ENCODE measurements around the gene PRKAG2. TPM values are rescaled to one million over a fixed set of nuclear protein-coding genes. Genes with fewer than 3 reads are reported as not detected.
A peak's percentile ranks its signal among the peaks of the same experiment; 100 is the strongest.

PRKAG2 gene
- total and polyA plus RNA-seq, 12 donors = 3.8 to 17.3 (median 10.9) TPM

- no peak for TF ChIP-seq POLR2A (IDR thresholded peaks at IDR 0.05)
- TF ChIP-seq, protein P1, sequence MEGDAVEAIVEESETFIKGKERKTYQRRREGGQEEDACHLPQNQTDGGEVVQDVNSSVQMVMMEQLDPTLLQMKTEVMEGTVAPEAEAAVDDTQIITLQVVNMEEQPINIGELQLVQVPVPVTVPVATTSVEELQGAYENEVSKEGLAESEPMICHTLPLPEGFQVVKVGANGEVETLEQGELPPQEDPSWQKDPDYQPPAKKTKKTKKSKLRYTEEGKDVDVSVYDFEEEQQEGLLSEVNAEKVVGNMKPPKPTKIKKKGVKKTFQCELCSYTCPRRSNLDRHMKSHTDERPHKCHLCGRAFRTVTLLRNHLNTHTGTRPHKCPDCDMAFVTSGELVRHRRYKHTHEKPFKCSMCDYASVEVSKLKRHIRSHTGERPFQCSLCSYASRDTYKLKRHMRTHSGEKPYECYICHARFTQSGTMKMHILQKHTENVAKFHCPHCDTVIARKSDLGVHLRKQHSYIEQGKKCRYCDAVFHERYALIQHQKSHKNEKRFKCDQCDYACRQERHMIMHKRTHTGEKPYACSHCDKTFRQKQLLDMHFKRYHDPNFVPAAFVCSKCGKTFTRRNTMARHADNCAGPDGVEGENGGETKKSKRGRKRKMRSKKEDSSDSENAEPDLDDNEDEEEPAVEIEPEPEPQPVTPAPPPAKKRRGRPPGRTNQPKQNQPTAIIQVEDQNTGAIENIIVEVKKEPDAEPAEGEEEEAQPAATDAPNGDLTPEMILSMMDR (IDR thresholded peaks at IDR 0.05) = no peak
- intact Hi-C loops (cut with DNase I) = loop anchor here (10.0 kb wide), 2 partner anchors 115 to 125 kb away; no protein-coding TSS in a partner anchor
- no peaks in the 10 kb centered on the region for H3K36me3 ChIP-seq (replicated peaks in 1 of 2)
Observed at GRCh38 chr7:151629713-151630272, 247.1 kb downstream of the PRKAG2 start.

DNA sequence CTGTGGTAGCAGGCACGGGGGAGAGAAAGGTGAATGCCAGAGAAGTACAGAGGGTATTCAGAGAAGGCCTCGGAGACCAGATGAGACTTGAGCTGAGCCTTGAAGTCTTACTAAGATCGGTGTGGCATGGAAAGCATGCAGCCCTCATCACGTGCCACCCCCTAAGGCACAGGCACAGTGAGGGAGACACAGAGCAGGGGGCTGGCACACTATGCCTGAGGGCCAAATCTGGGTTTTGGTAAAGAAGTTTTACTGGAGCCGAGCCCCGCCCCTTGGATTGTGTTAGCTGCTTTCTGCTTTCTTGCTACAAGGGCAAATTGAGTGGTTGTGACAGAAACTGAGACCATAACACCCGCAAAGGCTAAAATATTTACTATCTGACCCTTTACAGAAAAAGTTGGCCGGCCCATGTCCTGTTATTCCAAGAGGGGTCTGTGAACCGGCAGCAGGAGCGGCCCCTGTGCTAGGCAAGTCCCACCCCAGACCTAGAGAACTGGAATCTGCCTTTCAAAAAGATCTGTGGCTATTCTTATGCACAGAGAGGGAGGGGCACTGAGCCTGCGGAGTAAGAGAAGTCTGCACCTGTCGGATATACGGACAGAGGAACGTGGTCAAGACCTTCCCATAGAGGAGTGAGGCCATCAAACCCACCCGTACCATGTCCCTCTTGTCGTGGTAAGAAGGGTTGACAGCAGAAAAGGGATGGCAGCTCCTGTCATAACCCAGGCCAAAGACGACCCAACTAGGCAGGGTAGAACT is 247.9 kb downstream of the PRKAG2 start:
- no peak overlapping the region for H3K4me3 ChIP-seq
- H3K27me3 ChIP-seq = no peaks in the 10 kb centered on the region
- no peak overlapping the region for H3K27ac ChIP-seq
- H3K36me3 ChIP-seq (replicated peaks in 1 of 2) = no peaks in the 10 kb centered on the region
- WGBS, 4 donors = 89 to 94% (median 93%) methylated on average over 17 of the region's 17 CpGs
- peaks cover 0 to 9% of the 10 kb centered on the region in 2 donors for H3K4me1 ChIP-seq (replicated peaks in 1 of 2)
- TF ChIP-seq, protein P1 (IDR thresholded peaks at IDR 0.05) = no peak
- TF ChIP-seq POLR2A (IDR thresholded peaks at IDR 0.05) = no peak
- DNase-seq = peak in 1 of 7 donors; percentile 31
- intact Hi-C loops (cut with DNase I) = loop anchor here in 1 of 2 donors (10.0 kb wide), 1 partner anchor 126 kb away; no protein-coding TSS in a partner anchor
- peaks cover 0 to 4% (median 0%) of the 10 kb centered on the region in 3 donors for H3K9me3 ChIP-seq (replicated peaks in 1 of 3)

More at GRCh38 chr7:151629713-151630272, 247.1 kb downstream of the PRKAG2 start:
- H3K9me3 ChIP-seq (replicated peaks in 1 of 3) = peaks cover 0 to 4% (median 0%) of the 10 kb centered on the region in 3 donors
- H3K4me3 ChIP-seq = no peak overlapping the region
- H3K27me3 ChIP-seq = no peaks in the 10 kb centered on the region
- H3K4me1 ChIP-seq (replicated peaks in 1 of 2) = peaks cover 0 to 9% of the 10 kb centered on the region in 2 donors
- 89 to 96% (median 92%) methylated on average over 8 of the region's 8 CpGs for WGBS, 4 donors
- DNase-seq = no peak
- no peak overlapping the region for H3K27ac ChIP-seq

DNA sequence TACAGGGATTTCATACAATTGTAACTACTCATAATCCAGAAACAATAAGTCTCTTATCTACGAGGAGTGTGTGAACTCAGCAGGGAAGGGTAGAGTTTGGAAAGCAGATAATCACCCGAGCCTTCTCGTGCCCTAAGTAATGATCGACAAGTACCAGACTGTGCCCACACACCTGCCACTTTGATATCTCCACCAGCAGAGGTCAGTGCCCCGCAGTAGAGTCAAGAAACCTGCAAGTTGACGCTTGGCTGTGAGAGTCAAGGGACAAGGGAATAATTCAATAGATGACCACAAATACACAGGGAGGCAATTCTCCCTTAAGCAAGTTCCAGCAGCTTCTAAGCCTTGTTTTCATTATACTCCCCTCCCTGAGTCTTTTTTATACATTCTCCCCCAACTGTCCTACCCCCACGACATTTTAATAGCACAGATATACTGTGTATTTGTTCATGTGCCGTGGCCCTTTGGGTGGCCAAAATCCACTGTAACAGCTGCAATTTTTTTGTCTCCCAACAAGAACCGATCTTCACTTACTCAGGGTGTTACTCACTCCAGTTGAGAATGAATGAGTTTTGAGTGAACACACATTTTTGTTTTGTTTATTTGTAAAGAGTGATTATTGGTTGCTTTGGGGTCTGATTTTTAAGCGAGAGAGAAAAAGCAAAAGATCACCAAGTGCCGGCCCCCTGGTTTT is 250.3 kb downstream of the PRKAG2 start:
- 83 to 90% (median 87%) methylated on average over 11 of the region's 11 CpGs for WGBS, 4 donors
- Histone ChIP-seq H3K27ac (no peak overlapping the region), H3K4me3 (no peak overlapping the region), H3K36me3 (replicated peaks in 1 of 2) (no peaks in the 10 kb centered on the region), H3K4me1 (replicated peaks in 1 of 2) (peaks cover 0 to 9% of the 10 kb centered on the region in 2 donors), H3K9me3 (replicated peaks in 1 of 3) (no peaks in the 10 kb centered on the region), H3K27me3 (no peaks in the 10 kb centered on the region)
- intact Hi-C loops (cut with DNase I) = loop anchor here in 1 of 2 donors (10.0 kb wide), 1 partner anchor 128 kb away; no protein-coding TSS in a partner anchor
- TF ChIP-seq POLR2A (IDR thresholded peaks at IDR 0.05) = no peak
- TF ChIP-seq, protein P1 (IDR thresholded peaks at IDR 0.05) = peak in 4 of 6 experiments; percentile 25 to 40 (median 32)
- DNase-seq = peak in 5 of 7 donors; percentile 22 to 78 (median 33)

- no peaks in the 10 kb centered on the region for H3K9me3 ChIP-seq (replicated peaks in 1 of 3)
- DNase-seq = no peak
- WGBS, 4 donors = 80 to 84% (median 82%) methylated on average over 9 of the region's 9 CpGs
- H3K4me1 ChIP-seq (replicated peaks in 1 of 2) = peaks cover 0 to under 1% of the 10 kb centered on the region in 2 donors
- no peak for TF ChIP-seq POLR2A (IDR thresholded peaks at IDR 0.05)
- TF ChIP-seq, protein P1 (IDR thresholded peaks at IDR 0.05) = no peak
- H3K36me3 ChIP-seq (replicated peaks in 1 of 2) = no peaks in the 10 kb centered on the region
- no peak overlapping the region for H3K27ac ChIP-seq
- H3K4me3 ChIP-seq = no peak overlapping the region
- no peaks in the 10 kb centered on the region for H3K27me3 ChIP-seq
- intact Hi-C loops (cut with DNase I) = loop anchor here in 1 of 2 donors (10.0 kb wide), 1 partner anchor 129 kb away; no protein-coding TSS in a partner anchor
Observed at GRCh38 chr7:151625606-151626005, 251.3 kb downstream of the PRKAG2 start.
